ENCODE measurements around the gene CUL2.

- TF ChIP-seq SIN3A (IDR thresholded peaks at IDR 0.05; ENCODE audit: low read depth) = no peak
- TF ChIP-seq MAX (IDR thresholded peaks at IDR 0.05) = no peak
- no peak for TF ChIP-seq POLR2AphosphoS5 (IDR thresholded peaks at IDR 0.05; ENCODE audit: low read depth, low read length)
- no peak for TF ChIP-seq POLR2A (IDR thresholded peaks at IDR 0.05; ENCODE audit: borderline replicate concordance, extremely low read depth, insufficient read depth, insufficient read length)
- TF ChIP-seq CTCF (IDR thresholded peaks at IDR 0.05 in 2 of 3, conservative IDR thresholded peaks at IDR 0.05 in 1 of 3; ENCODE audit: borderline replicate concordance in 1 of 3, insufficient read depth in 1 of 3, low read depth in 2 of 3, low read length in 2 of 3) = no peak
These were observed 42.6 kb upstream of the CUL2 start for GRCh38 chr10:35132727-35133126.

Measured in HCT116 (cell line).